Measurements from ENCODE around the gene MAB21L2.

DNA sequence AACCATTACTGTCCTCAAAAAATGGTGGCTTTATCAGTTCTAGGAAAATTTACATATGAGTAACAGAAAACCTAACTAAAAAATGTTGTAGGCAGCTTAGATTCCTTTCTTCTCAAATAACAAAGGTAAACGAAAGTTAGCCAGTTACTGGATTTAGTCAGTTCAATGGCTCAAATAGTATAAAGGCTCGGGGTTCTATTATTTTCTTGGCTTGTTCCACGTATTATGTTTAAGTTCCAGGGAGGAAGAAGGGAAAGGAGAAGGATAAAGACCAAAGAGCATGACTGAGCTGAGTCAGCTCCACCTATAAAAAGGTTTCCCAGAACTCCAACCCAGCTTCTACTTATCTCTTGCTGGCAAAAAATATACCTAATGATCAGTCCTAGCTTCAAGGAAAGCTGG, 41.0 kb upstream of the MAB21L2 start:
- TF ChIP-seq, protein P1, sequence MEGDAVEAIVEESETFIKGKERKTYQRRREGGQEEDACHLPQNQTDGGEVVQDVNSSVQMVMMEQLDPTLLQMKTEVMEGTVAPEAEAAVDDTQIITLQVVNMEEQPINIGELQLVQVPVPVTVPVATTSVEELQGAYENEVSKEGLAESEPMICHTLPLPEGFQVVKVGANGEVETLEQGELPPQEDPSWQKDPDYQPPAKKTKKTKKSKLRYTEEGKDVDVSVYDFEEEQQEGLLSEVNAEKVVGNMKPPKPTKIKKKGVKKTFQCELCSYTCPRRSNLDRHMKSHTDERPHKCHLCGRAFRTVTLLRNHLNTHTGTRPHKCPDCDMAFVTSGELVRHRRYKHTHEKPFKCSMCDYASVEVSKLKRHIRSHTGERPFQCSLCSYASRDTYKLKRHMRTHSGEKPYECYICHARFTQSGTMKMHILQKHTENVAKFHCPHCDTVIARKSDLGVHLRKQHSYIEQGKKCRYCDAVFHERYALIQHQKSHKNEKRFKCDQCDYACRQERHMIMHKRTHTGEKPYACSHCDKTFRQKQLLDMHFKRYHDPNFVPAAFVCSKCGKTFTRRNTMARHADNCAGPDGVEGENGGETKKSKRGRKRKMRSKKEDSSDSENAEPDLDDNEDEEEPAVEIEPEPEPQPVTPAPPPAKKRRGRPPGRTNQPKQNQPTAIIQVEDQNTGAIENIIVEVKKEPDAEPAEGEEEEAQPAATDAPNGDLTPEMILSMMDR (IDR thresholded peaks at IDR 0.05): no peak
- TF ChIP-seq JUNB (IDR thresholded peaks at IDR 0.05) (no peak), MAZ (IDR thresholded peaks at IDR 0.05; ENCODE audit: borderline replicate concordance, low read depth, low read length) (no peak), CHD4 (IDR thresholded peaks at IDR 0.05; ENCODE audit: borderline replicate concordance) (no peak), MAFK (IDR thresholded peaks at IDR 0.05; ENCODE audit: partially characterized antibody) (no peak), MYC (IDR thresholded peaks at IDR 0.05; ENCODE audit: borderline replicate concordance, low read length) (no peak), SREBF2 (IDR thresholded peaks at IDR 0.05) (no peak), NR3C1 (IDR thresholded peaks at IDR 0.05) (no peak), CEBPB (IDR thresholded peaks at IDR 0.05) (no peak), ESRRA (IDR thresholded peaks at IDR 0.05; ENCODE audit: borderline replicate concordance, low read length) (no peak)
- TF ChIP-seq, protein P2, sequence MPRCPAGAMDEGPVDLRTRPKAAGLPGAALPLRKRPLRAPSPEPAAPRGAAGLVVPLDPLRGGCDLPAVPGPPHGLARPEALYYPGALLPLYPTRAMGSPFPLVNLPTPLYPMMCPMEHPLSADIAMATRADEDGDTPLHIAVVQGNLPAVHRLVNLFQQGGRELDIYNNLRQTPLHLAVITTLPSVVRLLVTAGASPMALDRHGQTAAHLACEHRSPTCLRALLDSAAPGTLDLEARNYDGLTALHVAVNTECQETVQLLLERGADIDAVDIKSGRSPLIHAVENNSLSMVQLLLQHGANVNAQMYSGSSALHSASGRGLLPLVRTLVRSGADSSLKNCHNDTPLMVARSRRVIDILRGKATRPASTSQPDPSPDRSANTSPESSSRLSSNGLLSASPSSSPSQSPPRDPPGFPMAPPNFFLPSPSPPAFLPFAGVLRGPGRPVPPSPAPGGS (IDR thresholded peaks at IDR 0.05): no peak
- TF ChIP-seq, protein P3, sequence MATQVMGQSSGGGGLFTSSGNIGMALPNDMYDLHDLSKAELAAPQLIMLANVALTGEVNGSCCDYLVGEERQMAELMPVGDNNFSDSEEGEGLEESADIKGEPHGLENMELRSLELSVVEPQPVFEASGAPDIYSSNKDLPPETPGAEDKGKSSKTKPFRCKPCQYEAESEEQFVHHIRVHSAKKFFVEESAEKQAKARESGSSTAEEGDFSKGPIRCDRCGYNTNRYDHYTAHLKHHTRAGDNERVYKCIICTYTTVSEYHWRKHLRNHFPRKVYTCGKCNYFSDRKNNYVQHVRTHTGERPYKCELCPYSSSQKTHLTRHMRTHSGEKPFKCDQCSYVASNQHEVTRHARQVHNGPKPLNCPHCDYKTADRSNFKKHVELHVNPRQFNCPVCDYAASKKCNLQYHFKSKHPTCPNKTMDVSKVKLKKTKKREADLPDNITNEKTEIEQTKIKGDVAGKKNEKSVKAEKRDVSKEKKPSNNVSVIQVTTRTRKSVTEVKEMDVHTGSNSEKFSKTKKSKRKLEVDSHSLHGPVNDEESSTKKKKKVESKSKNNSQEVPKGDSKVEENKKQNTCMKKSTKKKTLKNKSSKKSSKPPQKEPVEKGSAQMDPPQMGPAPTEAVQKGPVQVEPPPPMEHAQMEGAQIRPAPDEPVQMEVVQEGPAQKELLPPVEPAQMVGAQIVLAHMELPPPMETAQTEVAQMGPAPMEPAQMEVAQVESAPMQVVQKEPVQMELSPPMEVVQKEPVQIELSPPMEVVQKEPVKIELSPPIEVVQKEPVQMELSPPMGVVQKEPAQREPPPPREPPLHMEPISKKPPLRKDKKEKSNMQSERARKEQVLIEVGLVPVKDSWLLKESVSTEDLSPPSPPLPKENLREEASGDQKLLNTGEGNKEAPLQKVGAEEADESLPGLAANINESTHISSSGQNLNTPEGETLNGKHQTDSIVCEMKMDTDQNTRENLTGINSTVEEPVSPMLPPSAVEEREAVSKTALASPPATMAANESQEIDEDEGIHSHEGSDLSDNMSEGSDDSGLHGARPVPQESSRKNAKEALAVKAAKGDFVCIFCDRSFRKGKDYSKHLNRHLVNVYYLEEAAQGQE (IDR thresholded peaks at IDR 0.05): no peak
